HepG2 (cell line): ENCODE measurements around the gene CDS1. TPM values are rescaled to one million over a fixed set of nuclear protein-coding genes. Genes with fewer than 3 reads are reported as not detected.

ENCODE experiments used
- CENPT ChIP-seq: sonication (generic); formaldehyde crosslinking; IDR thresholded peaks from 2 replicates; pipeline ENCODE4 v1.8.0; 2022; ENCODE audit warnings: low read depth, mild to moderate bottlenecking, moderate library complexity, missing genetic modification reagents
- ELF1 ChIP-seq: sonication (generic); formaldehyde crosslinking; IDR thresholded peaks from 2 replicates; pipeline ENCODE4 v1.4.0; 2020; ENCODE audit warnings: missing genetic modification reagents
- HES4 ChIP-seq: sonication (generic); formaldehyde crosslinking; IDR thresholded peaks from 2 replicates; pipeline ENCODE4 v1.9.0; 2021; ENCODE audit warnings: mild to moderate bottlenecking, missing genetic modification reagents, borderline replicate concordance
- HMG20B ChIP-seq: conservative IDR thresholded peaks from 2 replicates; pipeline ENCODE4 v1.6.1; 2016; ENCODE audit warnings: missing genetic modification reagents, missing compliant biosample characterization
- HOXA3 ChIP-seq: sonication (generic); formaldehyde crosslinking; IDR thresholded peaks from 2 replicates; pipeline ENCODE4 v1.5.0; 2020; ENCODE audit warnings: missing genetic modification reagents
- KMT2B ChIP-seq: IDR thresholded peaks from 2 replicates; pipeline ENCODE4 v1.6.1; 2016; ENCODE audit warnings: missing genetic modification reagents, missing compliant biosample characterization
- PTBP1 ChIP-seq: fragments of 200-400 bp; formaldehyde crosslinking; IDR thresholded peaks from 2 replicates; pipeline ENCODE4 v1.6.1; 2018; ENCODE audit warnings: low read length, low read depth; ENCODE audit not compliant: poor library complexity, severe bottlenecking
- RNF2 ChIP-seq: fragments of 450-650 bp; conservative IDR thresholded peaks from 2 replicates; pipeline ENCODE4 v1.6.1; 2016; ENCODE audit warnings: low read depth
- SRSF1 ChIP-seq: fragments of 200-400 bp; formaldehyde crosslinking; optimal IDR thresholded peaks from 2 replicates; pipeline ENCODE3; 2017; ENCODE audit warnings: mild to moderate bottlenecking, low read depth, low read length, moderate library complexity
- SRSF4 ChIP-seq: fragments of 200-400 bp; formaldehyde crosslinking; IDR thresholded peaks from one replicate; pipeline ENCODE4 v1.6.1; 2018; ENCODE audit warnings: mild to moderate bottlenecking, low read depth, low read length, moderate library complexity; ENCODE audit not compliant: poor library complexity, severe bottlenecking
- U2AF1 ChIP-seq: fragments of 200-400 bp; formaldehyde crosslinking; optimal IDR thresholded peaks from 2 replicates; pipeline ENCODE3; 2017; ENCODE audit warnings: mild to moderate bottlenecking, low read depth, low read length
- ZMYM4 ChIP-seq: sonication (generic); formaldehyde crosslinking; IDR thresholded peaks from 2 replicates; pipeline ENCODE4 v1.8.1; 2023; ENCODE audit warnings: mild to moderate bottlenecking, missing genetic modification reagents
- ZNF292 ChIP-seq: sonication (generic); formaldehyde crosslinking; IDR thresholded peaks from 2 replicates; pipeline ENCODE4 v1.8.1; 2022; ENCODE audit warnings: mild to moderate bottlenecking, low read depth, missing genetic modification reagents, borderline replicate concordance
- ZNF563 ChIP-seq: sonication (generic); formaldehyde crosslinking; IDR thresholded peaks from 2 replicates; pipeline ENCODE4 v1.8.0; 2022; ENCODE audit warnings: mild to moderate bottlenecking, moderate library complexity, missing genetic modification reagents
- ZNF766 ChIP-seq: sonication (generic); formaldehyde crosslinking; IDR thresholded peaks from 2 replicates; pipeline ENCODE4 v1.5.0; 2020; ENCODE audit warnings: missing genetic modification reagents, borderline replicate concordance
- ZNF775 ChIP-seq: sonication (generic); formaldehyde crosslinking; IDR thresholded peaks from 2 replicates; pipeline ENCODE4 v1.4.0; 2020; ENCODE audit warnings: missing genetic modification reagents, mild to moderate bottlenecking, moderate library complexity, borderline replicate concordance
- polyA plus RNA-seq, 8 experiments: library from polyadenylated mRNA; depleted of rRNA in 3 of 8; stranded (reverse) in 7 of 8; unstranded in 1 of 8; fragments of >200 nt; fragmentation: Illumina TruSeq in 4 of 8; extraction: Trizol in 4 of 8; gene quantifications; 2 replicates each; pipeline versions ENCODE4 v1.2.1 to v1.2.3, GENCODE V29; 2011 to 2016; ENCODE audit warnings: low read depth in 4 of 8, missing spikeins in 1 of 8, mixed read lengths in 1 of 8; ENCODE audit not compliant: insufficient read depth in 1 of 8
- total RNA-seq, 5 experiments: library from RNA; depleted of rRNA; stranded (reverse); fragments of >200 nt; fragmentation: Illumina TruSeq; extraction: Trizol; gene quantifications; 2 replicates each; pipeline ENCODE4 v1.2.3, GENCODE V29; 2016; ENCODE audit warnings: low read depth in 1 of 5
- TF ChIP-seq, protein P1 (sequence below): sonication (generic); formaldehyde crosslinking; IDR thresholded peaks from 2 replicates; pipeline ENCODE4 v1.9.0; 2021; ENCODE audit warnings: mild to moderate bottlenecking, missing genetic modification reagents
- TF ChIP-seq, protein P2 (sequence below): sonication (generic); formaldehyde crosslinking; conservative IDR thresholded peaks from 2 replicates; pipeline ENCODE4 v1.8.0; 2022; ENCODE audit warnings: low read depth, missing genetic modification reagents
- TF ChIP-seq, protein P3 (sequence below): sonication (generic); formaldehyde crosslinking; IDR thresholded peaks from 2 replicates; pipeline ENCODE4 v1.5.1; 2020; ENCODE audit warnings: mild to moderate bottlenecking, missing genetic modification reagents, borderline replicate concordance

Gene CDS1
- total and polyA plus RNA-seq, 2 of the 13 experiments (the other 11 are each of a cell fraction or from before 2014, with no cell fraction given), result 2.1 to 3.2 TPM

DNA sequence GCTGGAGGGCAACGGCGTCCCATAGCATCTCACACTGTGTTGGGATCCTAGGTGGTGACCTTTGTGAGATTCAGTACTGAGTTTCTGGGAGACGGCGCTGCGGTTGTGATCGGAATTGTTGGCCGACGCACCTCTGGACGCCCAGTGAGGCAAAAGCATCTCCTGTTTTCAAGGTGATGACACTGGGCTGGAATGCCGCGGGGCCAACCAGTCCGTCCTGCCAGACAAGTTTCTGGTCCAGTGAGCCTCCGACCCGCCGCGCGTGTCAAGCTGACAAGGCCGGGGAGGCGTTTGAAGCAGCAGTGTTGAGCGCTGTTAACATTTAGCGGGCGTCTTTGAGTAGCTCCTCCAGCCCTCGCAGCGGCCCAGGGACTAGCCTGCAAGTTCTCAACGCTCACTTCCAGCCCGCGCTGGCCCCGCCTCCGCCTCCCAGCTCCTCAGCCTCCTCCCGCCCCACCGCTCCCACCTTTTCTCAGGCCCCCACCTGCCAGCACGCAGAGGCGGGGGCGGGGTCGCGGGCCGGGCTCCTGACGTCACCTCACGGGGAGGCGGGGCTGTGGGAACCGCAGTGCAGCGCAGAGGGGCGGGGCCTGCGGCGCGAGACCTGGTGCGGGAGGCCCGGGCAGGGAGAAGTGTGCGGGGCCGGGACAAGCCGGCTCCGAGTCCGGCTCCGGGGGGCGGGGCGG, 482 bp upstream of the CDS1 start (continued):
- TF ChIP-seq ZNF563 (CRISPR knock-in tag) (0 out of 2 replicates have a peak, but pooled peaks have one; percentile 27), SRSF1 (no peak), ELF1 (CRISPR knock-in tag) (no peak), HMG20B (no peak), ZNF775 (CRISPR knock-in tag) (no peak), CENPT (CRISPR knock-in tag) (no peak), ZNF292 (CRISPR knock-in tag) (peak; percentile 58; the same call in 1 of the 2 replicates), KMT2B (CRISPR knock-in tag) (no peak), HES4 (0 out of 2 replicates have a peak, but pooled peaks have one; percentile 55), PTBP1 (no peak), ZMYM4 (CRISPR knock-in tag) (peak; percentile 69; the same call in 1 of the 2 replicates), SRSF4 (no peak), U2AF1 (no peak), RNF2 (no peak), HOXA3 (peak; percentile 25; the same call in 1 of the 2 replicates), ZNF766 (CRISPR knock-in tag) (no peak)
- TF ChIP-seq, protein P1, sequence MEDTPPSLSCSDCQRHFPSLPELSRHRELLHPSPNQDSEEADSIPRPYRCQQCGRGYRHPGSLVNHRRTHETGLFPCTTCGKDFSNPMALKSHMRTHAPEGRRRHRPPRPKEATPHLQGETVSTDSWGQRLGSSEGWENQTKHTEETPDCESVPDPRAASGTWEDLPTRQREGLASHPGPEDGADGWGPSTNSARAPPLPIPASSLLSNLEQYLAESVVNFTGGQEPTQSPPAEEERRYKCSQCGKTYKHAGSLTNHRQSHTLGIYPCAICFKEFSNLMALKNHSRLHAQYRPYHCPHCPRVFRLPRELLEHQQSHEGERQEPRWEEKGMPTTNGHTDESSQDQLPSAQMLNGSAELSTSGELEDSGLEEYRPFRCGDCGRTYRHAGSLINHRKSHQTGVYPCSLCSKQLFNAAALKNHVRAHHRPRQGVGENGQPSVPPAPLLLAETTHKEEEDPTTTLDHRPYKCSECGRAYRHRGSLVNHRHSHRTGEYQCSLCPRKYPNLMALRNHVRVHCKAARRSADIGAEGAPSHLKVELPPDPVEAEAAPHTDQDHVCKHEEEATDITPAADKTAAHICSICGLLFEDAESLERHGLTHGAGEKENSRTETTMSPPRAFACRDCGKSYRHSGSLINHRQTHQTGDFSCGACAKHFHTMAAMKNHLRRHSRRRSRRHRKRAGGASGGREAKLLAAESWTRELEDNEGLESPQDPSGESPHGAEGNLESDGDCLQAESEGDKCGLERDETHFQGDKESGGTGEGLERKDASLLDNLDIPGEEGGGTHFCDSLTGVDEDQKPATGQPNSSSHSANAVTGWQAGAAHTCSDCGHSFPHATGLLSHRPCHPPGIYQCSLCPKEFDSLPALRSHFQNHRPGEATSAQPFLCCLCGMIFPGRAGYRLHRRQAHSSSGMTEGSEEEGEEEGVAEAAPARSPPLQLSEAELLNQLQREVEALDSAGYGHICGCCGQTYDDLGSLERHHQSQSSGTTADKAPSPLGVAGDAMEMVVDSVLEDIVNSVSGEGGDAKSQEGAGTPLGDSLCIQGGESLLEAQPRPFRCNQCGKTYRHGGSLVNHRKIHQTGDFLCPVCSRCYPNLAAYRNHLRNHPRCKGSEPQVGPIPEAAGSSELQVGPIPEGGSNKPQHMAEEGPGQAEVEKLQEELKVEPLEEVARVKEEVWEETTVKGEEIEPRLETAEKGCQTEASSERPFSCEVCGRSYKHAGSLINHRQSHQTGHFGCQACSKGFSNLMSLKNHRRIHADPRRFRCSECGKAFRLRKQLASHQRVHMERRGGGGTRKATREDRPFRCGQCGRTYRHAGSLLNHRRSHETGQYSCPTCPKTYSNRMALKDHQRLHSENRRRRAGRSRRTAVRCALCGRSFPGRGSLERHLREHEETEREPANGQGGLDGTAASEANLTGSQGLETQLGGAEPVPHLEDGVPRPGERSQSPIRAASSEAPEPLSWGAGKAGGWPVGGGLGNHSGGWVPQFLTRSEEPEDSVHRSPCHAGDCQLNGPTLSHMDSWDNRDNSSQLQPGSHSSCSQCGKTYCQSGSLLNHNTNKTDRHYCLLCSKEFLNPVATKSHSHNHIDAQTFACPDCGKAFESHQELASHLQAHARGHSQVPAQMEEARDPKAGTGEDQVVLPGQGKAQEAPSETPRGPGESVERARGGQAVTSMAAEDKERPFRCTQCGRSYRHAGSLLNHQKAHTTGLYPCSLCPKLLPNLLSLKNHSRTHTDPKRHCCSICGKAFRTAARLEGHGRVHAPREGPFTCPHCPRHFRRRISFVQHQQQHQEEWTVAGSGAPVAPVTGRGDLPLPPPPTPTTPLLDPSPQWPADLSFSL (CRISPR knock-in tag), result no peak
- TF ChIP-seq, protein P2, sequence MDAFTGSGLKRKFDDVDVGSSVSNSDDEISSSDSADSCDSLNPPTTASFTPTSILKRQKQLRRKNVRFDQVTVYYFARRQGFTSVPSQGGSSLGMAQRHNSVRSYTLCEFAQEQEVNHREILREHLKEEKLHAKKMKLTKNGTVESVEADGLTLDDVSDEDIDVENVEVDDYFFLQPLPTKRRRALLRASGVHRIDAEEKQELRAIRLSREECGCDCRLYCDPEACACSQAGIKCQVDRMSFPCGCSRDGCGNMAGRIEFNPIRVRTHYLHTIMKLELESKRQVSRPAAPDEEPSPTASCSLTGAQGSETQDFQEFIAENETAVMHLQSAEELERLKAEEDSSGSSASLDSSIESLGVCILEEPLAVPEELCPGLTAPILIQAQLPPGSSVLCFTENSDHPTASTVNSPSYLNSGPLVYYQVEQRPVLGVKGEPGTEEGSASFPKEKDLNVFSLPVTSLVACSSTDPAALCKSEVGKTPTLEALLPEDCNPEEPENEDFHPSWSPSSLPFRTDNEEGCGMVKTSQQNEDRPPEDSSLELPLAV (CRISPR knock-in tag), result no peak
- TF ChIP-seq, protein P3, sequence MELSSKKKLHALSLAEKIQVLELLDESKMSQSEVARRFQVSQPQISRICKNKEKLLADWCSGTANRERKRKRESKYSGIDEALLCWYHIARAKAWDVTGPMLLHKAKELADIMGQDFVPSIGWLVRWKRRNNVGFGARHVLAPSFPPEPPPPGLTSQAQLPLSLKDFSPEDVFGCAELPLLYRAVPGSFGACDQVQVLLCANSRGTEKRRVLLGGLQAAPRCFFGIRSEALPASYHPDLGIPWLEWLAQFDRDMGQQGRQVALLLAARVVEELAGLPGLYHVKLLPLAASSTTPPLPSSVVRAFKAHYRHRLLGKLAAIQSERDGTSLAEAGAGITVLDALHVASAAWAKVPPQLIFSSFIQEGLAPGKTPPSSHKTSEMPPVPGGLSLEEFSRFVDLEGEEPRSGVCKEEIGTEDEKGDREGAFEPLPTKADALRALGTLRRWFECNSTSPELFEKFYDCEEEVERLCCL, result no peak
